Measurements from ENCODE around the gene NEURL1.
"Not testable (repeated sequence)": the region's sequence is repeated elsewhere in the genome, so short reads cannot be mapped to it uniquely, and the experiment has no call there.

NEURL1 gene

DNA sequence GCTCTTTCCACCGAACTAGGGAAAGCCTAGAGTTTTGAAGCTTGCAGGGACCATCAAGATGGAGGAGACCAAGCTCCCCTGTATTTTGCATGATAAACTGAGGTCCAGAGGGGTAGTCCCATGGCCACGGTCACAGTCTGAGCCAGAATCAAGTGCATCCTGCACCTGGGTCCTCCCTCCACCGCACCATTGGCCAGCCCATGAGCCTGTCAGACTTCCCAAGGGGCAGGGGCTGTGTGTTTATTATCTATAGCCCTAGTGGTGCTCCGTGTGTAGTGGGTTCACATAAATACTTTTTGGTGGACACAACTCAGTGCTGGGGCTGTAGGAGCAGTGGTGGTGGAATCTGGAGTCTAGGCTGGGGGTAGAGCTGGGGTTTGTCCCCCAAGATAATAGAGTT, 18.1 kb upstream of the NEURL1 start:
- H3K9me3 ChIP-seq (ENCODE audit: control insufficient read depth in 2 of 2, low read length in 2 of 2): no peaks in the 10 kb centered on the region
- no peak overlapping the region for H3K27ac ChIP-seq (ENCODE audit: low read depth in 2 of 2, low read length in 2 of 2)
- H3K9ac ChIP-seq (ENCODE audit: low read depth in 1 of 2, low read length in 2 of 2): no peak overlapping the region
- H3K4me3 ChIP-seq (ENCODE audit: low read length in 2 of 2): no peak overlapping the region
- peaks cover 4 to 8% of the 10 kb centered on the region in 2 donors for H3K4me1 ChIP-seq (ENCODE audit: control insufficient read depth in 2 of 2, insufficient read depth in 2 of 2, low read length in 2 of 2)
- no peaks in the 10 kb centered on the region for H3K27me3 ChIP-seq (ENCODE audit: control insufficient read depth in 2 of 2, insufficient read depth in 2 of 2, low read length in 2 of 2)
- H3K36me3 ChIP-seq (ENCODE audit: control insufficient read depth in 2 of 2, insufficient read depth in 2 of 2, low read length in 2 of 2): no peaks in the 10 kb centered on the region

DNA sequence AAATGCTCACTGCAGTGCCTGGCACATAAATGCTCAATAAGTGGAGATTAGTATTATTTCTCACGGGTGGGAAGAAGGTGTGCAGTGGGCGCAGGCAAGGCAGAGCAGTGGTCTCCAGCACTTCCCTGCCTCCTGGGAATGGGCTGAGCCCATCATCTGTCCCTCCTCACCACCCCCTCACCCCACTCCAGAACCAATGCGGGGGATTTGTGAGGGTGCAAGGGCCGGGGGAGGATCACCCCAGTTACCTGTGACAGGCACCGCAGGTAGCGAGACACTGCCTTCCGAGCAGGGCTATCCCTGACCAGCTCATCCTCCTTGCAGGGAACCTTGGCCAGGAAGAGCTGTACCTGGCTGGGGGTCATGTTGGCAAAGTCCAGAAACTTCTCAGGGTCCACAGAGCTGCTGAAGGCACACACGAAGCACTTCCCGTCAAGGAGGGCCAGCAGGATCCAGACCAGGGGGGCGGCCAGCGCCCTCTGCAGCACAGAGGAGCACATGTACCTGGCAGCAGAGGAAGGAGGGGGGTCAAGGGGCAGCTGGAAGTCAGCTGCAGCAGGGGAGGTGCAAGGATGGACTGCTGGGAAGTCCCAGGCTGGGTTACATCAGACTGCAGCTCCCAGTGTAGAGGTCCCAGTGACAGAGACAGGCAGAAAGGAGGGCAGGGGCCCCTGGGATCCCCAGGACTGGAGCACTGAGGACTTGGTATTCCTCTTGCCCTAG, 17.3 kb upstream of the NEURL1 start:
- peaks cover 4% of the 10 kb centered on the region in 2 donors for H3K4me1 ChIP-seq (ENCODE audit: control insufficient read depth in 2 of 2, insufficient read depth in 2 of 2, low read length in 2 of 2)
- H3K9me3 ChIP-seq (ENCODE audit: control insufficient read depth in 2 of 2, low read length in 2 of 2): no peaks in the 10 kb centered on the region
- no peak overlapping the region for H3K27ac ChIP-seq (ENCODE audit: low read depth in 2 of 2, low read length in 2 of 2)
- H3K9ac ChIP-seq (ENCODE audit: low read depth in 1 of 2, low read length in 2 of 2): no peak overlapping the region
- H3K4me3 ChIP-seq (ENCODE audit: low read length in 2 of 2): no peak overlapping the region
- no peaks in the 10 kb centered on the region for H3K27me3 ChIP-seq (ENCODE audit: control insufficient read depth in 2 of 2, insufficient read depth in 2 of 2, low read length in 2 of 2)
- H3K36me3 ChIP-seq (ENCODE audit: control insufficient read depth in 2 of 2, insufficient read depth in 2 of 2, low read length in 2 of 2): no peaks in the 10 kb centered on the region

DNA sequence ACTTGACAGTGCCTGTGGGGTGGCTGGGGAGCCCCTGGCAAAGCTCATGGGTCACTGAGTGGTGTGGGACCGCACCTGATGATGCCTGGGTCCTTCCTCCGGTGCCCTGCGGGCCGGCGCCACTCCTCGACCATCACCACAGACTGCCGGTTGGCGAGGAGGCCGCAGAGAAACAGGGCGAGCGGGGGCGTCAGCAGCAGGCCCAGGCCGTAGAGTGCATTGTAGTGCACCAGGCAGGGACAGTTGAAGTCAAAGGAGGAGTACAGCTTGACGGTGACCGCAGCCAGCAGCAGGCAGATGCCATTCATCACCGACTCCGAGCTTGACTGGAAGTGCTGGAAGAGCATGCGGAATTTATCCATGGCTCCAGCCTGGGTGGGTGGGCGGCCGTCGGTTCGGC, 14.8 kb upstream of the NEURL1 start:
- Histone ChIP-seq H3K9me3 (ENCODE audit: control insufficient read depth in 2 of 2, low read length in 2 of 2) (no peaks in the 10 kb centered on the region), H3K4me1 (ENCODE audit: control insufficient read depth in 2 of 2, insufficient read depth in 2 of 2, low read length in 2 of 2) (no peaks in the 10 kb centered on the region), H3K4me3 (ENCODE audit: low read length in 2 of 2) (no peak overlapping the region), H3K9ac (ENCODE audit: low read depth in 1 of 2, low read length in 2 of 2) (no peak overlapping the region), H3K27ac (ENCODE audit: low read depth in 2 of 2, low read length in 2 of 2) (no peak overlapping the region), H3K27me3 (ENCODE audit: control insufficient read depth in 2 of 2, insufficient read depth in 2 of 2, low read length in 2 of 2) (no peaks in the 10 kb centered on the region), H3K36me3 (ENCODE audit: control insufficient read depth in 2 of 2, insufficient read depth in 2 of 2, low read length in 2 of 2) (no peaks in the 10 kb centered on the region)

DNA sequence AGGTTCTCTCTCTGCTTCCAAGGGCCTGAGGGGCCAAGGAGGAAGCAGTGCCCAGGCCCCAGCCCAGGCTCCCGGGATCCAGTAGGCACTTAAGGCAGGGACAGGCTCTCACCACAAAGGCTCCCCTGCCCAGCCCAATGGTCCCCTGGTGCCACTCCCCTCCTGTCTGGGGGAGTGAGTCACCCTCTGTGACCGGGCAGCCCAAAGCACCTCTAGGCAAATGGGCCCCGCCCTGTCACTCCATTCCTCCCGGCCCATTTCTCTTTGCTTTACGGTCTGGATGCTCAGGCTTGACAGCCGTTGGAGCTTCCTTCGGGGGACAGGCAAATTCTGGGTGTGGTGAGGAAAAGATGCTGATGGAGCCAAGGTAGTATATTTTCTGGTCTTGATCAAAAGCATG, 14.4 kb upstream of the NEURL1 start, which contains the start of gene CALHM3:
Gene CALHM3 (minus strand): TSS at position 106 of the 400 bp plus-strand sequence. CDS start 208 bp downstream, outside the sequence.
- Histone ChIP-seq H3K36me3 (ENCODE audit: control insufficient read depth in 2 of 2, insufficient read depth in 2 of 2, low read length in 2 of 2) (no peaks in the 10 kb centered on the region), H3K27me3 (ENCODE audit: control insufficient read depth in 2 of 2, insufficient read depth in 2 of 2, low read length in 2 of 2) (no peaks in the 10 kb centered on the region), H3K27ac (ENCODE audit: low read depth in 2 of 2, low read length in 2 of 2) (no peak within 1 kb of the TSS), H3K4me1 (ENCODE audit: control insufficient read depth in 2 of 2, insufficient read depth in 2 of 2, low read length in 2 of 2) (no peaks in the 10 kb centered on the region), H3K9ac (ENCODE audit: low read depth in 1 of 2, low read length in 2 of 2) (no peak within 1 kb of the TSS), H3K9me3 (ENCODE audit: control insufficient read depth in 2 of 2, low read length in 2 of 2) (no peaks in the 10 kb centered on the region), H3K4me3 (ENCODE audit: low read length in 2 of 2) (no peak within 1 kb of the TSS)

DNA sequence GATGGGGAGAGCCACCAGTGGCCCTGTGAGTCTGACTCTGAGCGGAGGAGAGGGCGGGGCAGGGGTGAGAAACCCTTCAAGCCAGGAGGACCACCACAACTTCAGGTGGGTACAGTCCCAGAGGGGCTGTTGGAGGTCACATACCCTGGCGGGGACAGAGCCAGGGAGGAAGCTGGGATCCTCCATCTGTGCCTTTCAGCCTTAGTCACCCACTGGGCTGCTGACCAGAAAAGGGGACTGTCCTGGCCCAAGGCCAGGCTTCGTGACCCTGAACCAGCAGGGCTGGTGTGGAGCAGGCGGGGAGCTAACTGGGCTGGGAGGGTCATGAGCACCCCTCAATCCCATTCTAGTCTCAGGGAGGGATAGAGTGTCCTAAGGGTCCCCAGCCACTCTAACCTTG, 13.0 kb upstream of the NEURL1 start:
- no peak overlapping the region for H3K27ac ChIP-seq (ENCODE audit: low read depth in 2 of 2, low read length in 2 of 2)
- H3K9me3 ChIP-seq (ENCODE audit: control insufficient read depth in 2 of 2, low read length in 2 of 2): no peaks in the 10 kb centered on the region
- H3K4me3 ChIP-seq (ENCODE audit: low read length in 2 of 2): no peak overlapping the region

DNA sequence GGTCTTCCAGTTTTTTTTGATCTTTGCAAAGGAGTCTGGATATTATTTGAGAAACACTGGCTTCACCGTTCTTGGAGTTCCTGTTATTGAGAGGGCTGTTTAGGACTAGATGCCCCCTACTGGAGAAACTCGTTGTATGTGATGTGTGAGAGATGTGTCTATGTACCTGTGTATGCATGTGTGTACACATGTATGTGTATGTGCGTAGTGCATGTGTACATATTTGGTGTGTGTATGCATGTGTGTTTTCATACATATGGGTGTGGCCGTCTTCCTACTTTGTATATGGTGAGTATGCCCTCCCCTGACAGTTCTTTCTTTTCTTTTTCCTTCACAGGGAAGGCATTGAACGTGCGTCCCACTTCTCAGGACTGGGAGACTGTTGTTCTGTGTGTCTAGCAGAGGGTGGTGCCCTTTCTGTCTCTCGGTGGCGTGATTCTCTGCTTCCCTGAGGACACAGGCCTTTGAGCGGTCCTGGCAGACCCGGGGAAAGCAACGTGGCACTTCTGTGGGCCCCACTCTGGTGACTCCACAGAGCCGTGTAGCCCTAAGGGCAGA, 11.5 kb upstream of the NEURL1 start:
- Histone ChIP-seq H3K4me1 (ENCODE audit: control insufficient read depth in 2 of 2, insufficient read depth in 2 of 2, low read length in 2 of 2) (no peaks in the 10 kb centered on the region), H3K4me3 (ENCODE audit: low read length in 2 of 2) (no peak overlapping the region), H3K27me3 (ENCODE audit: control insufficient read depth in 2 of 2, insufficient read depth in 2 of 2, low read length in 2 of 2) (no peaks in the 10 kb centered on the region), H3K27ac (ENCODE audit: low read depth in 2 of 2, low read length in 2 of 2) (no peak overlapping the region), H3K36me3 (ENCODE audit: control insufficient read depth in 2 of 2, insufficient read depth in 2 of 2, low read length in 2 of 2) (no peaks in the 10 kb centered on the region), H3K9ac (ENCODE audit: low read depth in 1 of 2, low read length in 2 of 2) (no peak overlapping the region), H3K9me3 (ENCODE audit: control insufficient read depth in 2 of 2, low read length in 2 of 2) (no peaks in the 10 kb centered on the region)

More for the DNA sequence above, 13.0 kb upstream of the NEURL1 start:
- Histone ChIP-seq H3K4me1 (ENCODE audit: control insufficient read depth in 2 of 2, insufficient read depth in 2 of 2, low read length in 2 of 2) (no peaks in the 10 kb centered on the region), H3K27me3 (ENCODE audit: control insufficient read depth in 2 of 2, insufficient read depth in 2 of 2, low read length in 2 of 2) (no peaks in the 10 kb centered on the region), H3K36me3 (ENCODE audit: control insufficient read depth in 2 of 2, insufficient read depth in 2 of 2, low read length in 2 of 2) (no peaks in the 10 kb centered on the region), H3K9ac (ENCODE audit: low read depth in 1 of 2, low read length in 2 of 2) (no peak overlapping the region)

DNA sequence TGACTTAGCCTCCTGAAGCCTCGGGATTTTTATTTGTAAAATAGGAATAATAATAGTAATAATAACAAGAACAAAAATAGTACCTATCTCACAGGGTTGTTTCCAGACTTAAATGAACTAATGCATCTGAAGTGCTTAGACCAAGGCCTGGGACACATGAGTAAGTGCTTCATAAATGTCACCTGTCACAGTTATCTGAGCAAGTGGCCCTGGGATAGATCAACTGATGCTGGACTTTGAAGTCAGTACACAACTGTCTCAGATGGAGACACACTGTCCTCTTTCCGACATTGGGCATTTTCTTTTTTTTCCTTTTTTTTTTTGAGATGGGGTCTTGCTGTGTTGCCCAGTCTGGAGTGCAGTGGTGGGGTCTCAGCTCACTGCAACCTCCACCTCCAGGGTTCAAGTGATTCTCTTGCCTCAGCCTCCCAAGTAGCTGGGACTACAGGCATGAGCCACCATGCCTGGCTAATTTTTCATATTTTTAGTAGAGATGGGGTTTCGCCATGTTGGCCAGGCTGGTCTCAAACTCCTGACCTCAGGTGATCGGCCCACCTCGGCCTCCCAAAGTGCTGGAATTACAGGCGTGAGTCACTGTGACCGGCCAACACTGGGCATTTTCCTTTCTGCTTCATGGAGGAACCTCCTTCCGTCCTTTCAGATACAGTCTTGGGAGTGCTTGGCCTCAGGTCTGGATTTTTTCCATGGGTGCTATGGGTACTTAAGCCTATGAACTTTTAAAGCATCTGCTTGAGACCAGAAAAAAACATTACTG, 6.7 kb upstream of the NEURL1 start:
- H3K4me3 ChIP-seq (ENCODE audit: low read length in 2 of 2); H3K4me1 ChIP-seq (ENCODE audit: control insufficient read depth in 2 of 2, insufficient read depth in 2 of 2, low read length in 2 of 2); H3K9me3 ChIP-seq (ENCODE audit: control insufficient read depth in 2 of 2, low read length in 2 of 2); H3K27me3 ChIP-seq (ENCODE audit: control insufficient read depth in 2 of 2, insufficient read depth in 2 of 2, low read length in 2 of 2); H3K36me3 ChIP-seq (ENCODE audit: control insufficient read depth in 2 of 2, insufficient read depth in 2 of 2, low read length in 2 of 2); H3K9ac ChIP-seq (ENCODE audit: low read depth in 1 of 2, low read length in 2 of 2); H3K27ac ChIP-seq (ENCODE audit: low read depth in 2 of 2, low read length in 2 of 2): not testable (repeated sequence)

DNA sequence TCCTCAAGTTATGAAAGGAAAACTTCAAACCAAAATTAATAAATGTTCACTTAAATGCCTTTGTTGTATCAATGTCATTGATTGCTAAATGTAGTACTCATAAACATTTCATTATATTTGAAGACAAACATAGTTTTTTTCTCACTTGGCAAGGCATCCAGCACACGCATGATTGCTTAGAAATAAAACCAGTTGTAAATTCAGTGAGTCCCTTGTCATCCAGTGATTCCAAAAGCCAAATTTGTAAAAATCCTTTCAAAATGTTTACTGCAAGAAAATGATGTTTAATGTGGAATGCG, 6.1 kb upstream of the NEURL1 start:
- Histone ChIP-seq H3K27me3 (ENCODE audit: control insufficient read depth in 2 of 2, insufficient read depth in 2 of 2, low read length in 2 of 2) (peaks cover 3 to 5% of the 10 kb centered on the region in 2 donors), H3K9me3 (ENCODE audit: control insufficient read depth in 2 of 2, low read length in 2 of 2) (no peaks in the 10 kb centered on the region), H3K4me3 (ENCODE audit: low read length in 2 of 2) (no peak overlapping the region), H3K4me1 (ENCODE audit: control insufficient read depth in 2 of 2, insufficient read depth in 2 of 2, low read length in 2 of 2) (peaks cover 0 to 3% of the 10 kb centered on the region in 2 donors), H3K9ac (ENCODE audit: low read depth in 1 of 2, low read length in 2 of 2) (no peak overlapping the region), H3K27ac (ENCODE audit: low read depth in 2 of 2, low read length in 2 of 2) (no peak overlapping the region), H3K36me3 (ENCODE audit: control insufficient read depth in 2 of 2, insufficient read depth in 2 of 2, low read length in 2 of 2) (no peaks in the 10 kb centered on the region)

DNA sequence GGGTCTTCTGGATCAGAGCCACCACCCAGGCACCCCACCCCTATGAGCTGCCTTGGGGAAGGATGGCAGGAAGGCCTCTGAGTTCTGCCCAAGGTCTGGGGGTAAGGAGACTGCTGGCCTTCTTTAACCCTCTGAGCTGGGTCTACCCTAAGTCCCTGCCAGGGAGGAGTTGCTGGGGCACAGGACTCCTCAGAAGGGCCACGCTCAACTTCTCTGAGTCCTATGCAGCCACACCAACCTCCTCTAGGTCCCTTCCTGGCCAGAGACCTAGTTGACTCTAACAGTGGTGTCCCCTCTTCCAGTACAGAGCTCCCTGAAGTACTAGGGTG, 2.6 kb upstream of the NEURL1 start:
- H3K27me3 ChIP-seq (ENCODE audit: control insufficient read depth in 2 of 2, insufficient read depth in 2 of 2, low read length in 2 of 2): peaks cover 23 to 25% of the 10 kb centered on the region in 2 donors
- H3K4me1 ChIP-seq (ENCODE audit: control insufficient read depth in 2 of 2, insufficient read depth in 2 of 2, low read length in 2 of 2): peaks cover 5 to 10% of the 10 kb centered on the region in 2 donors
- H3K27ac ChIP-seq (ENCODE audit: low read depth in 2 of 2, low read length in 2 of 2): no peak overlapping the region
- H3K4me3 ChIP-seq (ENCODE audit: low read length in 2 of 2): no peak overlapping the region
- H3K36me3 ChIP-seq (ENCODE audit: control insufficient read depth in 2 of 2, insufficient read depth in 2 of 2, low read length in 2 of 2): no peaks in the 10 kb centered on the region
- H3K9me3 ChIP-seq (ENCODE audit: control insufficient read depth in 2 of 2, low read length in 2 of 2): no peaks in the 10 kb centered on the region
- H3K9ac ChIP-seq (ENCODE audit: low read depth in 1 of 2, low read length in 2 of 2): no peak overlapping the region

DNA sequence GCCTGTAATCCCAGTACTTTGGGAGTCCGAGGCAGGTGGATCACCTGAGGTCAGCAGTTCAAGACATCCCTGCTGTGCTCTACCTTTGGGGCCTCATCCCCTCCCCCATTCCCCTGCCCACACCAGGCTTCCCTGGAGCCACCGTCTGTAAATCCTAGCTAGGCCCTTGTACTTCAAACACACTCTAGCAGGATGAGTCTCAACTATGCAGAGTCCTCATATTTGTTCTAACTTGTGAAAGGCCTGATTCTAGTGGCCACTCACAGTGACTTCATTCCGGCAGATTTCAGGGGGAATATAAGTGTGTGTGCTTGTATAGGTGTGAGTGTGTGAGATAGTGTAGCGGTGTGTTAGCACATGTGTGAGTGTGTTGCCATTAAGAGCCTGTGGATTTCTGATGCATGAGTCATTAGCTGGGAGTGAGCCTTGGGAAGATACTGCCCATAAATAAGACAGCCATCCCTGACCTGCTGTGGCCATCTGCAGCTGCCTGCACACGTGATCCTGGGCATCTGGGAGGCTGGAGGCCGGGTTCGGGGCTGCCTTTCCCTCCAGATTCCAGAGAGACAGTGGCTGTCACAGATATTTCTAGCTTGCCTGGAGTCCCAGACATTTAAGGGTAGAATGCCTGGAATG, 1.7 kb upstream of the NEURL1 start:
- no peaks in the 10 kb centered on the region for H3K36me3 ChIP-seq (ENCODE audit: control insufficient read depth in 2 of 2, insufficient read depth in 2 of 2, low read length in 2 of 2)
- H3K27me3 ChIP-seq (ENCODE audit: control insufficient read depth in 2 of 2, insufficient read depth in 2 of 2, low read length in 2 of 2): peaks cover 23 to 25% of the 10 kb centered on the region in 2 donors
- H3K9ac ChIP-seq (ENCODE audit: low read depth in 1 of 2, low read length in 2 of 2): no peak overlapping the region
- H3K9me3 ChIP-seq (ENCODE audit: control insufficient read depth in 2 of 2, low read length in 2 of 2): no peaks in the 10 kb centered on the region
- H3K4me3 ChIP-seq (ENCODE audit: low read length in 2 of 2): no peak overlapping the region
- H3K4me1 ChIP-seq (ENCODE audit: control insufficient read depth in 2 of 2, insufficient read depth in 2 of 2, low read length in 2 of 2): peaks cover 5 to 10% of the 10 kb centered on the region in 2 donors
- H3K27ac ChIP-seq (ENCODE audit: low read depth in 2 of 2, low read length in 2 of 2): no peak overlapping the region

Data from mucosa of rectum (tissue), 2 donors.